Posterior vena cava (tissue), 2 donors: ENCODE measurements around the gene CDNF. TPM values are rescaled to one million over a fixed set of nuclear protein-coding genes. Genes with fewer than 3 reads are reported as not detected.
"Not testable (repeated sequence)": the region's sequence is repeated elsewhere in the genome, so short reads cannot be mapped to it uniquely, and the experiment has no call there.

ENCODE experiments used
- DNase-seq: peaks from one replicate; pipeline ENCODE4 v3.0.0-alpha.2; 2020; ENCODE audit warnings: low spot score
- intact Hi-C, 2 donors: fragments of 100-400 bp; cut with DNase I; formaldehyde crosslinking; loops; one replicate each; pipeline versions ENCODE4 v1.14.1 to v1.14.2; 2022 to 2023
- total RNA-seq, 2 donors: library from RNA; stranded (reverse); fragmentation: NEBNext Ultra II Directional; extraction: Animal tissue kit (Norgen Biotek cat#: 25700); gene quantifications; one replicate each; pipeline ENCODE4 v1.2.1, GENCODE V29; 2021
- donor health status: DM: yes; HTN: yes; CAD: no.
- donor health status: DM: yes; HTN: yes; CAD: no.

CDNF gene
- total RNA-seq, 2 donors from 2014 or later, result 0.95 to 1.8 TPM

DNA sequence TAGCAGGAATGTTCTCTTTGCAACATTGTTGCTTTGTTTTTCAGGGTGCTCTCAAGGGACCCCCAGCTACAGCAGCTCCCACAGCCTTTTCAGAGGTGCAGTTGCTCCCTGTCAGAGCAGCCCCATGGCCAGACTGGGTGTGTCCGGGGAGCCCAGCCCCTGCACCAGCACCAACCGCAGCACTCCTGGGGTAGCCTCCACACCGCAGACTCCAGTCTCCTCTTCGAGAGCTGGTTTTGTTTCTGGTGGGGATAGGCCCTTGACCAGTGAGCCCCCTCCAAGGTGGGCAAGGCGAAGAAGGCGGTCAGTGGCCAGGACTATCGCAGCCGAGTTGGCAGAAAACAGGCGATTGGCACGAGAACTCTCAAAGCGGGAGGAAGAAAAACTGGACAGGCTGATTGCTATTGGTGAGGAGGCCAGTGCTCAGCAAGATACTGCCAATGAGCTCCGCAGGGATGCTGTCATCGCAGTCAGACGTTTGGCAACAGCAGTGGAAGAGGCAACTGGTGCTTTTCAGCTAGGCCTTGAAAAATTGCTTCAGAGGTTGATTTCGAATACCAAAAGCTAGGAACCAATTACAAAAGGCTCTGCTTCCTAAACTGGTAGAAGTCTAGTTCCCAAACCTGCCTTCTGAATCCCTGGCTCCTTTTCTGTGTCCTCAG, 5.6 kb upstream of the CDNF start:
- no peak for DNase-seq
- intact Hi-C loops, result no loop called here

GRCh38 chr10:14840178-14840577, 2.3 kb upstream of the CDNF start:
- intact Hi-C loops, result no loop called here
- no peak for DNase-seq

GRCh38 chr10:14839305-14839695, 1.5 kb upstream of the CDNF start:
- intact Hi-C loops, result no loop called here
- DNase-seq, result no peak

DNA sequence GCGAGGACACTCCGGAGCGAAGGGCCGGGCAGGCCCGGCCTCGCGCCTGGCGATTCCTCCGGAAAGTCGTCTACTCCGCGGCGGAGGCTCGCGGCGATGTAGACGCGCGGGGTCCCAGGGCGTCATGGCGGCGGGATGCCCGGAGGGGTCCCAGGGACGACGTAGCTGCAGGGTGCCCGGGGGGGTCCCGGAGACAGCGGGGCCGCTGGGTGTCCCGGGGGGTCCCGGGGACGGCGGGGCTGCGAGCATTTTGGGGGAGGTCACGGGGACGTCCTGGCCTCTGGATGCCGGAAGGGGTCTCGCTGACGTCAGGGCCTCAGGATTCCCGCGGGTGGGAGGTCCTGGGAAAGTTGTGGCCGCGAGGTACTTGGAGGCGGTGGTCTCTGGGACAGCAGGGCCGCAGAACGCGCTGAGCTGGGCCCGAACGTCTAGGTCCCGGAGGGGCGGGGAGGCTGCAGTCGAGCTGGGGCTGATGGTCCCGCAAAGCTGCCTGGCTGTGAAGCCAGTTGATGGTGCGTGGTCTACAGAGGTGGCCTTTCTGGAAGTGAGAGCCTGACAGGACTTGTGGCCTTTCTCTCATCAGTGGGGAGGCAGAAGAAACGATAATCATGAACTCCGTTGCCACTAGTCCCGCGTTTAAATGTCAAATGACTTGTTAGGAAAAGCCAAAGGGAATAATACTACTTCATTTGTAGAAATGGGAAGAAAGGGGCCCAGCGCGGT, 906 bp upstream of the CDNF start:
- intact Hi-C loops, result no loop called here
- peak; percentile 86 for DNase-seq

- no peak for DNase-seq
- intact Hi-C loops, result no loop called here
Measured at GRCh38 chr10:14837003-14837756, 657 bp downstream of the CDNF start.

GRCh38 chr10:14836208-14836607, 1.6 kb downstream of the CDNF start:
- no peak for DNase-seq
- intact Hi-C loops, result no loop called here

DNA sequence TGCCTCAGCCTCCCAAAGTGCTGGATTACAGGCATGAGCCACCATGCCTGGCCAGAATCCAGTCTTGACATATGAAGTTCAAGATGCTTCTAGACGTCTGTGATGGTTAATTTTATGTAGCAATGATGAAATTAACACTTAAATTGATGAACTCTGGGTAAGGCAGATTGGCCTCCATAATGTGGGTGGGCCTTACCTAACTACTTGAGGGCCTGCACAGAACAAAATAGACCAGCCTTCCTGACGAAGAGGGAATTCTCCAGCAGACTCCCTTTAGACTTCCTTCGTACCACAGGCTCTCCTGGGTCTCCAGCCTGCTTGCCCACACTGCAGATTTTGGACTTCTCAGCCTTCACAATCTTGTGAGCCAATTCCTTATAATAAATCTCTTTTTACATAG, 4.7 kb downstream of the CDNF start:
- intact Hi-C loops, result loop anchor here in 1 of 2 donors (5.0 kb wide), 1 partner anchor 1511 kb away; no protein-coding TSS in a partner anchor
- DNase-seq, result no peak

DNA sequence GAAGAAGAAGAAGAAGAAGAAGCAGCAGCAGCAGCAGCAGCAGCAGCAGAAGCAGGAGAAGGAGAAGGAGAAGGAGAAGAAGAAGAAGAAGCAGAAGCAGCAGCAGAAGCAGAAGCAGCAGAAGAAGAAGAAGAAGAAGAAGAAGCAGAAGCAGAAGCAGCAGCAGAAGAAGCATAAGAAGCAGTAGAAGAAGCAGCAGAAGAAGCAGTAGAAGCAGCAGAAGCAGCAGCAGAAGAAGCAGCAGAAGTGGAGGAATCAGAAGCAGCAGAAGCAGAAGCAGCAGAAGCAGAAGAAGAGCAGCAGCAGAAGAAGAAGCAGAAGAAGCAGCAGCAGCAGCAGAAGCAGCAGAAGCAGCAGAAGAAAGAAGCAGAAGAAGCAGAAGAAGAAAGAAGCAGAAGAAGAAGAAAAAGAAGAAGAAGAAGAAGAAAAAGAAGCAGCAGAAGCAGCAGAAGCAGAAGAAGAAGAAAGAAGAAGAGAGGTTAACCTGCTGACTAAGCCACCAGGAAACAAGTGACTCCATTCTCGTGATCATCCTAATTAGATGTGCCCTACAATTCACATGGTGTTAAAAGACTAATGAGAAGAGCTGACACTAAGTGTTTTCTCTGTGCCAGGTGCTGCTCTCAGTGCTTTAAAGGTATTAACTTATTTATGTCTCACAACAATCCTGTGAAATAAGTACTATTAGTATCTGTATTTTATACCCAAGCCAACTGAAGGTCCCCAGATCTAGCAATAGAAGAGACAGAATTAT, 11.6 kb downstream of the CDNF start:
- intact Hi-C loops, result loop anchor here in 1 of 2 donors (10.0 kb wide), 1 partner anchor 291 kb away; no protein-coding TSS in a partner anchor
- no peak for DNase-seq

GRCh38 chr10:14823966-14824365, 13.9 kb downstream of the CDNF start:
- intact Hi-C loops, result loop anchor here (5.0 to 10.0 kb wide), 2 partner anchors 287 to 289 kb away; no protein-coding TSS in a partner anchor
- DNase-seq, result no peak

DNA sequence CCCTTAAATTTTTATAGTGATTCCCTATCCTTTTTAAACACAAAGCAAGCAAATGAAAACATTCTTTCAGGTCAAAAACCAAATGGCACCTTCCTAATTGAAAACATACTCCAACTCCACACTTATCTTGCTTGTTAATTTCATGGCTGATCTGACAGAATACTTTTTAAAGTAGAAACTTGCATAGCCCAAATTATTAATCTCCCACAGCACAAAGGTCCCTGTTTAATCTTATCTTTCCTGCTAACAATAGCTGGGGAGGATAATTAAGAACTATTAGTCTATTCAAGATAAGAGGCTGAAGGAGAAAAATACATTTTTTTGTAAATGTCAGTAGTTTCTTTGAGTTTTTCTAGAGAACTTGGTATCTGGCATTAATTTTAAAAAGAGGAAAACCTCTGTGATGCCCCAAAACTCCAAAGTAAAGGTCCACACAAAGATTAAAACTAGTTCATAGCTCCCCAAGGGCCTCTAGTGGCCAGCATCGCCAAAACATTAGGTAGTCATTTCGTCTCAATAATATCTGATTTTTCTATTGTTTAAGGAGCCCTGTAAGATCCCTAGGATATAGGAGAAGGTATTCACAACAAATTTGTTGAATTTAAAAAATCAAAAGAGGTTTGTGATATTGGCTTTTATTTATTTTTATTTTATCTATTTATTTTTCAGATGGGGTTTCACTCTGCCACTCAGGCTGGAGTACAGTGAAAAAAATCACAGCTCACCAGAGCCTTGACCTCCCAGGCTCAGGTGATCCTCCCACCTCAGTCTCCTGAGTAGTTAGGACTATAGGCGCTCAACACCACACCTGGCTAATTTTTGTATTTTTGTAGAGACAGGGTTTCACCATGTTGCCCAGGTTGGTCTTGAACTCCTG, 14.7 kb downstream of the CDNF start:
- no peak for DNase-seq
- intact Hi-C loops, result loop anchor here (5.0 to 10.0 kb wide), 2 partner anchors 286 to 288 kb away; no protein-coding TSS in a partner anchor

- DNase-seq, result no peak
- intact Hi-C loops, result loop anchor here (5.0 to 10.0 kb wide), 2 partner anchors 285 to 287 kb away; no protein-coding TSS in a partner anchor
Measured at GRCh38 chr10:14821635-14822375, 16.0 kb downstream of the CDNF start.

- no peak for DNase-seq
- intact Hi-C loops, result loop anchor here (5.0 to 10.0 kb wide), 2 partner anchors 283 to 286 kb away; no protein-coding TSS in a partner anchor
Measured at GRCh38 chr10:14820775-14821154, 17.1 kb downstream of the CDNF start.

DNA sequence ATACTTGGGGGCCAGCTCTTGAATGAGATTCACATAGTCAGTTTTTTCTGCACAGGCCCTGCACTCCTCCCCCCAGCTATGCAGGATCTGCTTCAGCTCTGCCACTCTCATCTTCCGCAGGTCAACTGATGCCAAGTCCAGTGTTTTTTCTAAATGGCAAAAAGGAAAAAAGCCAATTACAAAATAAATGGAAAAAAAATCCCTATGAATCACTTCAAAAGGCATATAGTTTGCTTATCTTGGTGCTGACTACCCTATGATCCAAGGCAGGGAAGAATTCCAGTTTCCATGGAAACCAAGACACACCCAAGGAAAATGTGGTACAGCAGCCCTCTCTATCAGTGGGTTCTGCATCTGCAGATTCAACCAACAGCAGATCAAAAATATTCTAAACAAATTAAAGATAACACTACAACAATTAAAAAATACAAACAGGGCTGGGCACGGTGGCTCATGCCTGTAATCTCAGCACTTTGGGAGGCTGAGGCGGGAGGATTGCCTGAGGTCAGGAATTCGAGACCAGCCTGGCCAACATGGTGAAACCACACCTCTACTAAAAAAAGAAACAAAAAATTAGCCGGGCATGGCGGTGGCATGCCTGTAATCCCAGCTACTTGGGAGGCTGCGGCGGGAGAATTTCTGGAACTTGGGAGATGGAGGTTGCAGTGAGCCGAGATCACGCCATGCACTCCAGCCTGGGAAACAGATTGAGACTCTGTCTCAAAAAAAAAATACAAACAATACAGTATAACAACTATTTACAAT, 17.6 kb downstream of the CDNF start:
- intact Hi-C loops, result loop anchor here (5.0 to 10.0 kb wide), 2 partner anchors 283 to 285 kb away; no protein-coding TSS in a partner anchor
- DNase-seq, result no peak

- intact Hi-C loops, DNase-seq: not testable (repeated sequence)
Measured at GRCh38 chr10:14816717-14817116, 21.1 kb downstream of the CDNF start.

DNA sequence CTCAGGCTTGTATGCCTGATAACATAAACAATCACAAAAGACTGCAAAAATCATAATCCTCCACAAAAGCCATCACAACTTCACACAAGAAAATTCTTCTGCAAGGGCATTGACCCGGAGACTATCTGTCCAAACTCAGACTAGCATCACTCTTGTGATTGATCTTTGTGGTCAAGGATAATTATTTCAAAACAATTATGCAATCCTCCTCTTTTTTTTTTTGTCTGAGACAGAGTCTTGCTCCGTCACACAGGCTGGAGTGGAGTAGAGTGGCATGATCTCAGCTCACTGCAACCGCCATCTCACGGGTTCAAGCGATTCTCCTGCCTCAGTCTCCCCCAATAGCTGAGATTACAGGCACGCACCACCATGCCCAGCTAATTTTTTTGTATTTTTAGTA, 22.2 kb downstream of the CDNF start:
- intact Hi-C loops, result no loop called here
- DNase-seq, result no peak

DNA sequence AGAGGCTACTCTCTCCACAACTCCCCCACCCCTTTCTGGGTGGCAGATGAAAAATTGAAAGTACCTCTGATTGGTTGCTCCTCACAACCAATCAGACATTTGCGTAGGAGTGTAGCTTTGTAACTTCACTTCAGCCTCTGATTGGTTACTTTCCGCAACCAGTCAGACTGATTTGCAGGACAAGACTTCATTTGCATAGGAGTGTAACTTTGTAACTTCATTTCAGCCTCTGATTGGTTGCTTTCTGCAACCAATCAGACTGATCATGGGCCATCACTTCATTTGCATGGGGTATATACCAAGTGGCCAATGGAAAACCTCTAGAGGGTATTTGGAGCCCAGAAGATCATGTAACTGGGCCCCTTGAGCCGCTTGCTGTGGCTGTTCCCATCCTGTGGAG, 25.6 kb downstream of the CDNF start:
- no peak for DNase-seq
- intact Hi-C loops, result no loop called here
